OCI-M1 (cell line): ENCODE data around the gene MAMDC4.
"Not testable (repeated sequence)": the region's sequence is repeated elsewhere in the genome, so short reads cannot be mapped to it uniquely, and the experiment has no call there.

Experiments used
- DNase-seq: peaks from one replicate; lab custom pipeline; 2025; lab: John Stamatoyannopoulos, UW

Gene MAMDC4

DNA sequence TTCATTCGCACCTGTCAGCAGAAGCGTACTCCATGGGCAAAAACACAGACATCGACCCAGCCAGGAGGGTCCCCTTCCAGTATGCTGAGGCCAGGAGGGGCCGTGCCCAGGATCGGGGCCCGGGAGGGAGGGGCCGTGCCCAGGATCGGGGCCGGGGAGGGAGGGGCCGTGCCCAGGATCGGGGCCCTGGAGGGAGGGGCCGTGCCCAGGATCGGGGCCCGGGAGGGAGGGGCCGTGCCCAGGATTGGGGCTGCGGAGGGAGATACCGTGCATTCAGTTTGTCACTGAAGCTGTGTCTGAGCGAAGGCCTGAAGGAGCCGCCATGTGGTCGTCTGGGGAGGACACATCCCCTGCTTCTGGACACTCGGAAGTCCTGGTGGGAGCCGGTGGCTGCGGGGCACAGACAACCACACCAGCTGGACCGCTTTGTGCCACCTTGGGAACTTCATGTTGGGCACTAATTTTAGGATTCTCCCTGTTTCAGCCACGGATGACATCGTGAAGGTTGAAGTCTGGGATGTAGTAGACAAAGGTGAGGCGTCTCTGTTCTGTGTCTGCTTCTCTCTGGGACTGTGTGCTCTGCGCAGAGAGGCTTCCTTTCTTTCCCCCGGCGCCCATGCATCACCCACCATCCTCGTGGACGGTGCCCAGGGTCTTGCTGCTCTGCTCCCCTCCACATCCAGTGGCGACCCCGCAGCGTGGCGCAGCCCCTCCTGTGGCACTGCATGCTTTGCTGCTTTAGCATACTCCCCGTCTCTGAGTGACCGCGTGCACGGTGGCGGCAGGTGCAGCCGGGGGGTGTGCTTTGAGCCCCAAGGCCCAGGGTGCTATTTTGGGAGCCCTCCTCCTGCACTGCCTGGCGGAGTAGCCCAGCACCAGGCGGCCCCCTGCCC, 26.6 kb upstream of the MAMDC4 start:
- DNase-seq, result no peak

DNA sequence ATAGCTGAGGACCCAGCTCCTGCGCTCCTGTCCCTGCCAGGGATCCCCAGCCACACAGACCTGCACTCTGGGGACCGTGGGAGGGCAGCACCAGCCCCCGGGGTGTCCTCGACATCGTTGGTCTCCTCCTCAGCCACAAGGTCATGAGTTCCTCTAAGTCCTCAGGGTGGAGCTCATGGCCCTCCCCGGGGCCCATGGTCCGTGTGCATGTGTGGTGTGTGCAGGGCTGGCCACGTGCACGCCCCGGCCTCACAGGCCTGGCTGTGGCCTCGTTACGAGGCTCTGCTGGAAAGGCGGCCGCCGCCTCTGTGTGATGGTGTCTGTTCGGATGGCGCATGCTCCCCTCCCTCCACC, 26.0 kb upstream of the MAMDC4 start:
- DNase-seq, result no peak

DNA sequence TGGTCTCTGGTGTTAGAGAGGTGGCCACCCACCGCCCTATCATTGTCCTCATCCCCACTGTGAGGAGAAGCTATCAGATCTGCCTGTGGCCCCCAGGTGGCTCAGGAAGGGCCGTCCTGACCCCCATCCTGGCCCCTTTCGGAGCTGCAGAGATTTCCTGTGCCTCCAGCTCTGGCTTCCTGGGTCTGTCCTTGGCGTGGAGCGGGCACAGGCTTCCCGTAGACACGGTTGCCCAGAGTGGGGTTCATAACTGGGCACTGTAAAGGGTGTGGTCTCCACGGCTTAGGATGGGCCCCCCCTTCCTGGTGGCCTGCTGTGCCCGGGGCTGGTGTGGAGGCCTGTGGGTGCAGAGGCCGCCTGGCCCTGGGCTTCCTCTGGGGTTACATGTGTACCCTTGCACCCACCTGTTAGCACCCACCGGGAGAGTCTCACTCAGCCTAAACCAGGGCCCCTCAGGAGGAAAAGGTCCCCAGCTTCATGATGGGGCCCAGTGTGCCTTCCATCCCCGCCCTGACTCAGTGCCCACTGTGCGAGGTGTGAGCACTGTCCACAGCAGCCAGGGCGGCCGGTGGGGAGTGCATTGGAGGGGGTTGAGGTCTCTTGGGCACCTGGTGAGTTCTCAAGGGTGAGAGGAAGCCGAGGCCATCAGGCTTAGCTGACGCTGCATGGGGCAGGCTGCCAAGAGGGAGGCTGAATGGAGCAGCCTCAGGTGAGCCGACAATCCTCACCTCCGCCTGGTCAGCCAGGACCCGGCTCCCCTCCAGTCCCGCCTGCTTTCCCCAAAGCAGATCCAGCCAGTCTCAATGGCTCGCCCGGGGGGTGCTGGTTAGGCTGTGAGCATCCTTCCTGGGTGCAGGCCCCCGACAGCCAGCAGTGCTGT, 25.2 kb upstream of the MAMDC4 start:
- DNase-seq, result no peak

DNA sequence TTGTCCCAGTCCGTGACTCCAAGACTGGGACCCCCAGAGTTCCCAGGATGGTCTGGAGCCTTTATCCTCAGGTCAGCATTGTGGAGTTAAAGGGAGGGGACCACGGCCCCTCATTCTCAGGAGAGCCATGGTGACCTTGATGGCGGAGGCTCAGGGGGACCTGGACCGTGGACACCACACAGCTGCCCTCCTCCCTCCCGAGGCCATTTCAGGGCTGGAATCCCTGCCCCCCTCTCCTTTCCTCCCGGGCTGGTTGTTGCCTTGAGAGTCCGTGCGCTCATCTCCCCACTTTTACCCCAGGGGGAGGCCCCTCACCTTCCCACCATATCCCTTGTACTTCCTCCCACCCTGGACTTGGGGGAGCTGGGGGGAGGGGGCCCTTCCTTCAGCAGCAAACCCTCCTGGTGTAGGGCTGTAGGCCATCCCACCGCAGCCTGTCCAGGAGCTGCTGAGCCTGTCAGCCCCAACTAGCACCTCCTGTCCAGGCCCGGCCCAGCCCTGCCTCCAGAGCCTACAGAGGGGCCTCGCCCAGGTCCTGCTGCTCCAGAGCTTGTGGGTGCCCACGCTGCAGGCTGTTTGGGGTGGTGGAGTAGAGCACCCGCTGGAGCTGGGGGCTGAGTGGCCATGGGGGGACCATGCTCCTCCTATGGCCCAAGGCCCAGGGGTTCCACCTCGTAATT, 24.2 kb upstream of the MAMDC4 start:
- no peak for DNase-seq

DNA sequence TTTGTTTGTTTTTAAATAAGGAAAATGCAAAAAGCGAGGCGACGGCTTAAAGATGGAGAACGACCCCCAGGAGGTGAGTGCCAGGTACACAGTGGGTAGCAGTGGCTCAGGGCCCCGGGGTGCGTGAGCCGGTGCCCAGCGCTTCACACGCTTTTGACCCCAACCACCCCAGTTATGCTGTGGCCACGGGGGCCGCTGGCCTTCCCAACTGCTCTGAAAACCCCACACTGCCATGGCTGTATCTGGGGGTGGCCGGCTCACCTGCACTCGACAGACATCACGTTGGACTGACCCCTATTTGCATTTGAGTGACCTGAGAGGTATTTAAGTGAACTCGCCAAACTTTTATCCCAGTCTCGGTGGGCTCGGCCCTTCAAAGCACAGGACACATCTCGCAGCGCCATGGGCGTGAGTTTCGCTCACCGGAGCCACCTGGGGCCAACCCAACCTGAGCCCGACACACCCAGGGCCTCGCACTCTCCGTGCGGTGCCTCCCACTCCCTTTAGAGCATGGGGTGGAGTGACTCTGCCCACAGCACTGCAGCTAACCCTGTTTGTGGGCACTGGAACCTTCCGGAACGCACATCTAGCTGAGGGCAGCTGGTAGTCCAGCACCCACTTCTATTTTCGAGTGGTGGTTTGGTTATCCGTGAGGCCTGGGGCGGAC, 23.5 kb upstream of the MAMDC4 start:
- DNase-seq, result no peak

DNA sequence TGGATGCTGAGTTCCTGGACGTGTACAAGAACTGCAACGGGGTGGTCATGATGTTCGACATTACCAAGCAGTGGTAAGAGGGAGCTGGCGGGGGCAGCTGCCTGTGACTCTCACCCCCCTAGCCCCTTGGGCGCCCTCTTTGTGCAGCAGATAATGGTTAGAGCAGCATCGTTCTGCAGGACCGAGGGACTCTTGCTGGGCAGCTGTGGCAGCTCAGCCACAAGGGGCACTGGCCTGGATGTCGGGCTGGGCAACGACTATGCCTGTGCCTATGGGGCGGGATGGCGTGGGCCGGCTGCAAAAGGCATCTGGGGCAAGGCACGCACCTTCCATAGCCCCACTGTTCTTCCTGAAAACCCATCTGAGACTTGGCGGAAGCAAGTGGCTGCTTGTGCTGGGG, 22.7 kb upstream of the MAMDC4 start:
- no peak for DNase-seq

DNA sequence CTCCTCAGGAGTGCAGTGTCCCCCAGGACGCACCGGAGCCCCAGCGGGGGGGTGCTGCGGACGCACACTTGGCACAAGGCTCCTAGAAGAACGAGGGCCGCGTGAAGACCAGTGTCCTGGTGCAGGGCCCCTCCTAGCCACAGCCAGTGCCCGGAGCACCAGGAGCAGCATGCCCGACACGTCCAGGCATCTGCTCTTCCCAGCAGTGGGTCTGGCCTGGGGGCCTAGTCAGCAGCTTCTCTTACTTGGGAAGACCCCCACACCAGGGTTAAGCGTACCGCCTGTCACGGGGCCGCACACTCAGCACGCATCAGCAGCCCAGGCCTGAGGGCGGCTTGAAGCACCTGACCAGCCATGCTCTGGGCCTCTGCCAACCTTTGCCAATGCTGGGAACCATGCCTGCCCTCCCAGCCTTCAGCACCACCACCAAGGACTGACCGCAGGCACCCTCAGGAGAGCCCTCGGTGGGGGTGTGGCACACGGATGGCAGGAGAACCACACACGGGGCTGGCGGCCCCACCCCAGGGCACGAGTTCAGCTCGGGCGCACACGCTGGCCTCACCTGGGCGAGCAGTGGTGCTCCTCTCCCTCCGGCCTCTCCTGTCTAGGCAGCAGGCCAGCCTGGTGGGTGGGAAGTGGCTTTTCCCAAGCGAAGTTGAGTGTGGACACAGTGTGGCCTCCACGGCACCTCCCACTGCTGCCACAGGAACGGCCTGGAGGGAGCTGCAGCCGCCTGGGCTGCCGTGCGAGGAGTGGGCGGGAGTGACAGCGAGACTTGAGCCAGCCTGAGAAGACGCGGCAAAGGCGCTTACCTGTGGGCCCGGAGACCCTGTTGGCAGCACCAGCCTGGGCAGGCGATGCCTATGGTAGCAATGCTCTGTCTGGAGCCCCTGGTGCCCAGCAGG, 21.9 kb upstream of the MAMDC4 start:
- DNase-seq, result no peak

DNA sequence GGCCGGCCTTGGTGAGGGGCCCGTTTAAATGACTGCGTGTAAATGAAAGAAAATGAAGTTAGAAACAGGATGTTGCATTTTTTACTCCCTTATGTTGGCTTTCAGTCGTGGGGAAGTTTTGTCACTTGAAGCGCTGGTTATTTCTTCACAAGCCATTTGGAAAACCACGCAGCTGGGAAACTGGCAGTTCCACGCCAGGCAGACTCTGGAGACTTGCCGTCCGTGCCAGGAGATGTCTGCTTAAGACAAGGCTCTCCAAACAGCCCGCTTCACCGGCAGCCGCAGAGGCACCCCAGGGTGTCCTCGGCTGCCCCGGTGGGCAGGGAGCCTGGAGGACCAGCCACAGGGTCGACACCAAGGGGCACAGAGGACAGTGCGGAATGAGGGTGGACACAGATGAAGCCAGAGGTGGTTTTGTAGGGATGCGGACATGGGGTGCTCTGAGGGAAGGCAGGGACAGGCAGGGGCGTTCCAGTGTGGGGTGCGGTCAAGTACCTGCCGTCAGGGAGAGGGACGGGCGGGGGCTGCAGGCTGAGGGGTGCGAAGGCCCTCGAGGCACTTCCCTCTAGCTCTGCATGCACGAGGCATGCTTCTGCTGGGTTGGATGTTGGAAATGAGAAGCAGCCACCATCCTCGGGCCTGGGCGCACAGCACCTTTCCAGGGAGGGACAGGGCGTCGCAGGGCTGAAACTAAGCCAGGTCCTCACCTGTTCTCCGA, 21.0 kb upstream of the MAMDC4 start:
- no peak for DNase-seq

DNA sequence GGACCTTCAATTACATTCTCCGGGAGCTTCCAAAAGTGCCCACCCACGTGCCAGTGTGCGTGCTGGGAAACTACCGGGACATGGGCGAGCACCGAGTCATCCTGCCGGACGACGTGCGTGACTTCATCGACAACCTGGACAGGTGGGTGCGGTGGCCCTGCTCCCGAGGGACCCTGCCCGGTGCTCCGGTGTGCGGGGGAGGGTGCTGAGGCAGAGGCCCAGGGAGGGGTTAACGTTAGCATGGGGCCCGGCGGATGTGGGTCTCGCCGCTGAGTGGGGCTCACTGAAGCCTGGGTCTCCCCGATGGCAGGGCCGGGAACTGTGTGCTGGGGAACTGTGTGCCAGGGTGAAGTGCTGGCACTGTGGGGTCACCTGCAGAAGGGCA, 20.4 kb upstream of the MAMDC4 start:
- DNase-seq, result no peak

DNA sequence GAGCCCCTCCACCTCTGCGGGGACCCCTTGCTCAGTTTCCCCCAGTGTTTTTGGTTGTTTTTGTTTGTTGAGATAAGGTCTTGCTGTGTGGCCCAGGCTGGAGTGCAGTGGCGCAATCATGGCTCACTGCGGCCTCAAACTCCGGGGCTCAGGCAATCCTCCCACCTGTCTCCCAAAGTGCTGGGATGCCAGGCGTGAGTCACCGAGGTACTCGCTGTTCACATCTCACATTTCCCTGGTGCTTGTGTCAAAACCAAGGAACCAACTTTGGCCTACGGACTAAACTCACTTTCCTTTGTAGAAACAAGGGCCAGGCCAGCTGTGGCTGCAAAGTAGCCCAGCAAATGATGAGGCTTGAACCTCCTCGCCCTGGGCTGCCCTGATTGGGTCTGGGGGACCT, 19.6 kb upstream of the MAMDC4 start:
- no peak for DNase-seq

DNA sequence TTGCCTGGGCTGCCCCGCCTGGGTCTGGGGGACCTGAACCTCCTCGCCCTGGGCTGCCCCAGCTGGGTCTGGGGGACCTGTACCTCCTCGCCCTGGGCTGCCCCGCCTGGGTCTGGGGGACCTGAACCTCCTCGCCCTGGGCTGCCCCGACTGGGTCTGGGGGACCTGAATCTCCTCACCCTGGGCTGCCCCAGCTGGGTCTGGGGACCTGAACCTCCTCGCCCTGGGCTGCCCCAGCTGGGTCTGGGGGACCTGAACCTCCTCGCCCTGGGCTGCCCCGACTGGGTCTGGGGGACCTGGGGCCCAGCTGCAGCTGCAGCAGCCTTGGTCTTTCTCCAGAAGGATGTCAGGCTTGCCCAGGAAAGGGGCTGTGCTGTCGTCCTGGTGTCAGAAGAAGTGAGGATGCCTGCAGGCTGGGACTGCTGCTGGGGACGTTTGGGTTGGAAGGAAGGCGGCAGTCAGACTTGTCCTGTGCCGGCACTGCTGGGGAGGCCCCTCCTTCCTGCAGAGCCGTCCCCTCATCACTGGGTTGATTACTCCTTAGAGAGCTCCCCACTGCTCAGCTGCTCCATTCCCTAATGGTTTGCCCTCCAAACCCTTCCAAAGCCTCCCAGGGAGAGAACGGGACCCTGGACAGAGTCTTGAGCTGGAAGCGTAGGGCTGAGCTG, 18.6 kb upstream of the MAMDC4 start:
- DNase-seq, result not testable (repeated sequence)

DNA sequence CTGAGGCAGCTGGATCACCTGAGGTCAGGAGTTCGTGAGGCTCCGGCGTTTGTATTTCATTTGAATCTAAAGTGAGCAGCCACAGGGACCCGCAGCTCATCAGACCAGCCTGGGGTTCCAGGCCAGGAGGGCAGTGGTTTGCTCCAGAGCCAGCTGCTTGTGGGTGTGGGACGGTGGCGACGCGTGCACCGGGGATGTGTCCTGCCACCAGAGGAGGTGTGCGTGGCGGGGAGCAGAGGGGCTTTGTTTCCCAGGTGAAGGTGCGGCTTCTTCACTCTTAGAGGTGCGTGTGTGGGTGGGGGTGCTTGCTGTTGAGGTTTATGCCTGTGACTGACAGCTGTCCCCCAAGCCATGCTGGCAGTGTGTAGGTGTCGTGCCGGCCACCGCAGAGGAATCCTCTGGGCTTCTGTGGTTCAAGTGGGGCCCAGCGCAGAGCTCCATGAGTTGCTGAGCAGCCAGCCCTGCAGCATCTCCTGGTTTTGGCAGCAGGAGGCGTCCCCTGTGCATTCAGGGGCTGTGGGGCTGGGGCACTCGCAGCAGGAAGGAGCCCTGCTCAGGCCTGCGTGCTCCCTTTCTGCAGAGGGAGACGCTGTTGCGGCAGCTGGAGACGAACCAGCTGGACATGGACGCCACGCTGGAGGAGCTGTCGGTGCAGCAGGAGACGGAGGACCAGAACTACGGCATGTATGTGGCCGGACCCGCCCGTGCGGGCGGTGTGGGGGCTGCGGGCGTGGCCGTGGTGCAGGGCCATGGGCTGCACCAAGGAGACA, 16.8 kb upstream of the MAMDC4 start:
- DNase-seq, result no peak

DNA sequence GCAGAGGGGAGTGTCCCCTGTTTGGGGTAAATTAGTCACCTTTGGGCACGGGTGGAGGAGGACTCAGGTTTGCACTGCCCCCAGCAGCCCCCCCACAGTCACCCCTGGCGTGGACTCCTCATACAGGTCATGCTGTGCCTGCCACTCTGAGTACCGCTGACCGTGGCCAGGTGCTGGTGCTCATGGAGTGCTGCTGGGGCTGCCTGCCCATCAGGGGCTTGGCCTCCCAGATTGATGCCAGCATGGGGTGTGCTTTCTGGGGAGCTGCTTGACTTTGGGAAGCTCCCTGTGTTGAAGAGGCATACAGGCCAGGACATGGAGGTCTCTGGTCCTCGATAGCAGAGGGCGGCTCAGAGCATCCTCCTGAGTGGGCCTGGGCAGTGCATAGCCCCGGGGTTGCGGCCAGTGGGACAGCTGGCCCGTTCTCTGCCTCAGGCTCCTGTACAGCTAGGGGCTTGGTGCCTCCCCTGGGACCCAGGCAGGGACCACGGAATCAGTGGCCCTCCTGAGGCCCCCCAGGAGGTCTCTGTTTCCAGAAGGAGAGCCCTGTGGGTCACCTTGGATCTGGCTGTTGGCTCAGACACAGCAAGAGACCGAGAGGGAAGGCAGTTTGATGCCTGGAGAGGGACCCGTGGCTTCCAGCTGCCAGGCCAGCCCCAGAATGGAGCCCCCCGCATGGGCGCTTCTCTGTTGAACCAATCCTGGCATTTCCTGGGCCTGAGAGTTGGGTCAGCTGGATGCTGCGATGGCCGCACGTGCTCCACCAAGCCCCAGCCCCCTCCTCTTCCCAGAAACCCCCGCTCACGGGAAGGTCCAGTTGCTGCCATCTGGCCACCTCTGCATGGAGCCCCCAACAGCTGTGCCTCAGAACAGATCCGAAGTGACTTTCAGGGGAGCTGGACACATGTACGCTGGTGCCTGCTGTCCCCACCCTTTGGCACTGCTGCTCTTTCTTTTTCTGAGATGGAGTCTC, 15.9 kb upstream of the MAMDC4 start:
- no peak for DNase-seq

DNA sequence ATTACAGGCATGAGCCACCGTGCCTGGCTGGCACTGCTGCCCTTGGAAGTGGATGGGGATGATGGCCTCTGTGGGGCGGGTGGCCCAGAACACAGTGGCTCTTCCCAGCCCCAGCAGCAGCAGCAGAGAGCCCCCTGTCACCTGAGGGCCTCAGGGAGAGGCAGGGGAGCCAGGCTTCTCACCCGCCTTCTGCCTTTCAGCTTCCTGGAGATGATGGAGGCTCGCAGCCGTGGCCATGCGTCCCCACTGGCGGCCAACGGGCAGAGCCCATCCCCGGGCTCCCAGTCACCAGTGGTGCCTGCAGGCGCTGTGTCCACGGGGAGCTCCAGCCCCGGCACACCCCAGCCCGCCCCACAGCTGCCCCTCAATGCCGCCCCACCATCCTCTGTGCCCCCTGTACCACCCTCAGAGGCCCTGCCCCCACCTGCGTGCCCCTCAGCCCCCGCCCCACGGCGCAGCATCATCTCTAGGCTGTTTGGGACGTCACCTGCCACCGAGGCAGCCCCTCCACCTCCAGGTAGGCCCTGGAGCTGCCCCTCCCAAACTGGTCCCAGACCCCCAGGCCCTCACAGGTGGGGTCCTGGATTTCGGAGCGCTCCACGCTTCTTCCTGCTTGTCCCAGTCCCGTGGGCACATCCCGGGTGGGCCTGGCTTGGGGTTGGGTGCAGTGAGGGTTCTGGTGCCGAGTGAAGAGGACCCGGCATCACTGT, 14.8 kb upstream of the MAMDC4 start:
- DNase-seq, result no peak

DNA sequence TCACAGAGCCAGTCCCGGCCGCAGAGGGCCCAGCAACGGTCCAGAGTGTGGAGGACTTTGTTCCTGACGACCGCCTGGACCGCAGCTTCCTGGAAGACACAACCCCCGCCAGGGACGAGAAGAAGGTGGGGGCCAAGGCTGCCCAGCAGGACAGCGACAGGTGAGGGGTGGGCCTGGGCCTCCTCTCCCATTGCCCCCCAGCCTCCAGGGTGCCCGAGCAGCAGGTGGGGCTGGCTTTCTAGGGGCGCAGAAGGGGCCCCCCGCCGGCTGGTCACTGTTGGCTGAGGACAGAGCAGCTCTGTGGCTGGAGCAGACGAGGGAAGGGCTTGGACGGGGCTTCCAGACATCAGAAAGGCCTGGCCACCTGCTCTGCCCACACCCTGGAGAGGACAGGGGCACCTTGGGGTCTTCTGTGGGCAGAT, 14.3 kb upstream of the MAMDC4 start:
- not testable (repeated sequence) for DNase-seq

DNA sequence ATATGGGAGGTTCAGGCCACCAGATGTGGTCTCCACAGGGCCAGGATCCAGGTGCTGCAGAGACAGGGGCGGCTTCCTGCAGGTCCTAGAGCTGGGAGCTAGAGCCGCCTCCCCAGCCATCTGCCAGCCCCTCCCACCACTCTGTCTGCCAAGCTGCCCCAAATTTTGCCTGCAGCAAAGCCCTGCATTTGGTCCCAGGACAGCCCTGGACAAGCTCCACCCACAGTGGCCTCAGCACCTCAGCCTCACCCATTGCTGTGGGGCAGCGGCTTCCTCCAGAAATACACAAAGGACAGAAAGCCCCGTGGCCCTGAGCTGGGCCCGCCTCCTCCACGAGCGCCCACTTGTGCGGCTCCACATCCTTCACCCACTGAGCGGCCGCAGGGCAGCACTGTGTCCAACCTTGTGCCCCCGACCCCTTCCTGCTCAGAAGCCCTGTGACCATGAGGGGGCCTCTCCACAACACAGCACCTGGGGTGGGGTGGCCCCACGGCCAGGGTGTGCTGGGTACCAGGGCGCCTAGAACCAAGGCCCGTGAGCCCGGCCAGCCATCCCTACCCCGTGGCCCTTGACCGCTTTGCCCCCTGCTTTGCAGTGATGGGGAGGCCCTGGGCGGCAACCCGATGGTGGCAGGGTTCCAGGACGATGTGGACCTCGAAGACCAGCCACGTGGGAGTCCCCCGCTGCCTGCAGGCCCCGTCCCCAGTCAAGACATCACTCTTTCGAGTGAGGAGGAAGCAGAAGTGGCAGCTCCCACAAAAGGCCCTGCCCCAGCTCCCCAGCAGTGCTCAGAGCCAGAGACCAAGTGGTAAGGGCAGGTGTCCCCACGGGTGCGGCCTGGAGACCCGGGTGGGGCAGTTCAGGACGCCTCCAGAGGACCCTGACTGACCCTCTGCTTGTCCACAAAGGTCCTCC, 13.6 kb upstream of the MAMDC4 start:
- DNase-seq, result no peak
